GM18858 (cell line): ENCODE measurements around the gene ITIH1.
"Not testable (repeated sequence)": the region's sequence is repeated elsewhere in the genome, so short reads cannot be mapped to it uniquely, and the experiment has no call there.

Source experiments
- ATAC-seq: cut with Tn5 transposase; IDR thresholded peaks from one replicate; pipeline ENCODE4 v1.9.1; 2021; ENCODE audit not compliant: unreplicated experiment

The ITIH1 gene

GRCh38 chr3:52774901-52775864, 2.2 kb upstream of the ITIH1 start:
- no peak for ATAC-seq

GRCh38 chr3:52775877-52776276, 1.5 kb upstream of the ITIH1 start:
- no peak for ATAC-seq

- ATAC-seq = not testable (repeated sequence)
These were observed 913 bp upstream of the ITIH1 start for GRCh38 chr3:52776486-52776885.

- ATAC-seq = no peak
These were observed 783 bp downstream of the ITIH1 start for GRCh38 chr3:52777959-52778805.

- ATAC-seq = peak; percentile 79
These were observed 1.8 kb downstream of the ITIH1 start for GRCh38 chr3:52779011-52779836.

GRCh38 chr3:52779837-52780585, 2.6 kb downstream of the ITIH1 start:
- no peak for ATAC-seq

- ATAC-seq = no peak
These were observed 4.3 kb downstream of the ITIH1 start for GRCh38 chr3:52781741-52782140.

GRCh38 chr3:52782412-52783210, 5.2 kb downstream of the ITIH1 start:
- ATAC-seq = no peak

- no peak for ATAC-seq
These were observed 5.8 kb downstream of the ITIH1 start for GRCh38 chr3:52783211-52783555.

- ATAC-seq = no peak
These were observed 6.7 kb downstream of the ITIH1 start for GRCh38 chr3:52784021-52784621.

GRCh38 chr3:52784931-52785590, 7.7 kb downstream of the ITIH1 start:
- ATAC-seq = no peak

- ATAC-seq = no peak
These were observed 9.2 kb downstream of the ITIH1 start for GRCh38 chr3:52786330-52787215.

- ATAC-seq = no peak
These were observed 9.8 kb downstream of the ITIH1 start for GRCh38 chr3:52787246-52787645.

- no peak for ATAC-seq
These were observed 10.6 kb downstream of the ITIH1 start for GRCh38 chr3:52787672-52788625.

- ATAC-seq = no peak
These were observed 11.7 kb downstream of the ITIH1 start for GRCh38 chr3:52788890-52789745.

- no peak for ATAC-seq
These were observed 12.3 kb downstream of the ITIH1 start for GRCh38 chr3:52789746-52790040.
